H1 (cell line): ENCODE measurements around the gene RUNX1. TPM values are rescaled to one million over a fixed set of nuclear protein-coding genes. Genes with fewer than 3 reads are reported as not detected.

ENCODE experiments used
- CTCF ChIA-PET: fragments of 300-600 bp; sonication (Branson Sonifier 250); formaldehyde crosslinking; loops from one replicate; lab custom pipeline; 2021; ENCODE audit not compliant: partially characterized antibody; lab: Charles Lee
- POLR2A ChIA-PET: fragments of 300-600 bp; sonication (Branson Sonifier 250); formaldehyde crosslinking; loops from one replicate; lab custom pipeline; 2021; ENCODE audit warnings: inconsistent platforms; ENCODE audit not compliant: partially characterized antibody; lab: Charles Lee
- DNase-seq, 2 experiments: peaks; one replicate each; pipeline versions ENCODE4 v3.0.0 to v3.0.0-alpha.2; 2010 to 2022; ENCODE audit warnings: low spot score in 2 of 2, low read depth in 1 of 2, mixed read lengths in 1 of 2
- FAIRE-seq: peaks from 2 replicates; lab custom pipeline; 2011; peaks lifted over from hg19 to GRCh38; lab: Jason Lieb, UNC
- H2AFZ ChIP-seq: 2 replicates; pipeline ENCODE4 v1.8.1; 2012; ENCODE audit warnings: low read length, inconsistent platforms
- H2AK5ac ChIP-seq: 2 replicates; pipeline ENCODE4 v1.6.1; 2013; ENCODE audit warnings: low read depth, low read length
- H2BK120ac ChIP-seq: replicated peaks from 2 replicates; pipeline ENCODE3; 2013; ENCODE audit warnings: low read depth, low read length, inconsistent platforms
- H2BK12ac ChIP-seq: 2 replicates; pipeline ENCODE4 v1.6.1; 2013; ENCODE audit warnings: low read depth, low read length
- H2BK15ac ChIP-seq: 2 replicates; pipeline ENCODE4 v1.6.1; 2013; ENCODE audit warnings: low read length
- H2BK20ac ChIP-seq: 2 replicates; pipeline ENCODE4 v1.6.1; 2013; ENCODE audit warnings: low read length
- H2BK5ac ChIP-seq: 2 replicates; pipeline ENCODE4 v1.6.1; 2013; ENCODE audit warnings: low read depth, low read length
- H3K14ac ChIP-seq: 2 replicates; pipeline ENCODE4 v1.6.1; 2013; ENCODE audit warnings: inconsistent platforms; ENCODE audit not compliant: insufficient read length
- H3K18ac ChIP-seq: 2 replicates; pipeline ENCODE4 v1.6.1; 2013; ENCODE audit warnings: low read length; ENCODE audit errors: extremely low read depth
- H3K23ac ChIP-seq: 2 replicates; pipeline ENCODE4 v1.6.1; 2013; ENCODE audit warnings: inconsistent platforms; ENCODE audit not compliant: insufficient read length
- H3K23me2 ChIP-seq: 2 replicates; pipeline ENCODE4 v1.6.1; 2013; ENCODE audit warnings: low read depth, low read length
- H3K27ac ChIP-seq: 2 replicates; pipeline ENCODE4 v1.6.1; 2011; ENCODE audit warnings: low read depth, low read length, inconsistent platforms
- H3K27me3 ChIP-seq, 4 experiments: replicated peaks in 1 of 4; 1 replicate in 1 of 4; 2 replicates in 3 of 4; pipeline versions ENCODE4 v1.6.1 to v1.8.1; 2011 to 2013; ENCODE audit warnings: low read length in 3 of 4, mild to moderate bottlenecking in 3 of 4, inconsistent platforms in 2 of 4, mixed read lengths in 2 of 4, moderate library complexity in 1 of 4; ENCODE audit not compliant: control insufficient read depth in 3 of 4, insufficient read depth in 3 of 4; ENCODE audit errors: extremely low read depth in 1 of 4
- H3K36me3 ChIP-seq, 4 experiments: 2 replicates each; pipeline versions ENCODE4 v1.6.1 to v1.8.1; 2011 to 2013; ENCODE audit warnings: mild to moderate bottlenecking in 4 of 4, low read length in 3 of 4, moderate library complexity in 2 of 4, control low read depth in 1 of 4, inconsistent platforms in 1 of 4; ENCODE audit not compliant: insufficient read depth in 4 of 4, control insufficient read depth in 2 of 4
- H3K4ac ChIP-seq: replicated peaks from 2 replicates; pipeline ENCODE3; 2013; ENCODE audit warnings: low read length, low read depth, mixed read lengths, inconsistent platforms; ENCODE audit not compliant: insufficient read length
- H3K4me1 ChIP-seq, 4 experiments: replicated peaks in 1 of 4; 1 replicate in 1 of 4; 2 replicates in 3 of 4; pipeline versions ENCODE4 v1.6.1 to v1.8.1; 2011 to 2013; ENCODE audit warnings: low read length in 3 of 4, inconsistent platforms in 2 of 4, mixed read lengths in 1 of 4; ENCODE audit not compliant: insufficient read depth in 4 of 4, control insufficient read depth in 3 of 4
- H3K4me2 ChIP-seq, 2 experiments: 2 replicates each; pipeline versions ENCODE4 v1.6.1 to v1.8.1; 2011 to 2013; ENCODE audit warnings: low read depth in 2 of 2, low read length in 2 of 2, control low read depth in 1 of 2, inconsistent platforms in 1 of 2, mild to moderate bottlenecking in 1 of 2; ENCODE audit not compliant: insufficient read depth in 1 of 2
- H3K4me3 ChIP-seq, 4 experiments: fragments of 200-600, 300-600 bp in 1 of 4; sonication (generic), shearing (Covaris generic), sonication (Bioruptor Twin) in 1 of 4; 2 replicates each; pipeline versions ENCODE4 v1.5.1 to v1.8.1; 2011 to 2016; ENCODE audit warnings: low read length in 4 of 4, low read depth in 3 of 4, control low read depth in 2 of 4, inconsistent platforms in 2 of 4, mild to moderate bottlenecking in 2 of 4, mixed read lengths in 1 of 4, moderate library complexity in 1 of 4; ENCODE audit not compliant: insufficient read depth in 2 of 4; ENCODE audit errors: extremely low read depth in 1 of 4
- H3K56ac ChIP-seq: replicated peaks from 2 replicates; pipeline ENCODE3; 2013; ENCODE audit warnings: low read depth, mild to moderate bottlenecking, mixed read lengths, low read length, inconsistent platforms; ENCODE audit not compliant: insufficient read length
- H3K79me1 ChIP-seq: 2 replicates; pipeline ENCODE4 v1.6.1; 2013; ENCODE audit warnings: low read depth, low read length, control low read depth
- H3K79me2 ChIP-seq, 2 experiments: 2 replicates each; pipeline versions ENCODE4 v1.6.1 to v1.8.1; 2012 to 2013; ENCODE audit warnings: low read length in 2 of 2, mild to moderate bottlenecking in 2 of 2, inconsistent platforms in 1 of 2; ENCODE audit not compliant: insufficient read depth in 2 of 2, control insufficient read depth in 1 of 2
- H3K9ac ChIP-seq, 4 experiments: replicated peaks in 1 of 4; 1 replicate in 1 of 4; 2 replicates in 3 of 4; pipeline versions ENCODE4 v1.6.1 to v1.8.1; 2011 to 2013; ENCODE audit warnings: low read depth in 3 of 4, low read length in 3 of 4, control low read depth in 2 of 4, mild to moderate bottlenecking in 2 of 4, moderate library complexity in 2 of 4, inconsistent platforms in 1 of 4; ENCODE audit errors: extremely low read depth in 1 of 4
- H3K9me3 ChIP-seq, 2 experiments: 2 replicates each; pipeline versions ENCODE4 v1.6.1 to v1.8.1; 2012 to 2013; ENCODE audit warnings: mild to moderate bottlenecking in 2 of 2, moderate library complexity in 2 of 2, control low read depth in 1 of 2, inconsistent platforms in 1 of 2, low read depth in 1 of 2, low read length in 1 of 2, mixed read lengths in 1 of 2; ENCODE audit not compliant: insufficient read depth in 2 of 2
- H4K20me1 ChIP-seq, 2 experiments: replicated peaks in 1 of 2; 2 replicates each; pipeline versions ENCODE3 to v1.8.1; 2011 to 2013; ENCODE audit warnings: inconsistent platforms in 2 of 2, low read length in 2 of 2, mild to moderate bottlenecking in 1 of 2; ENCODE audit not compliant: insufficient read depth in 2 of 2, control insufficient read depth in 1 of 2
- H4K5ac ChIP-seq: 2 replicates; pipeline ENCODE4 v1.6.1; 2013; ENCODE audit warnings: low read length, low read depth, mixed read lengths, inconsistent platforms; ENCODE audit not compliant: insufficient read length
- H4K8ac ChIP-seq: 2 replicates; pipeline ENCODE4 v1.8.0; 2013; ENCODE audit warnings: mild to moderate bottlenecking, moderate library complexity, low read length, inconsistent platforms; ENCODE audit not compliant: insufficient read depth; ENCODE audit errors: extremely low read depth
- H4K91ac ChIP-seq: replicated peaks from 2 replicates; pipeline ENCODE3; 2013; ENCODE audit warnings: low read length, mixed read lengths, inconsistent platforms; ENCODE audit not compliant: insufficient read length
- CBX5 ChIP-seq: fragments of 300-800, 300-1000 bp; sonication (generic); IDR thresholded peaks from 2 replicates; pipeline ENCODE4 v1.7.1; 2016; ENCODE audit warnings: antibody characterized with exemption, low read length, low read depth
- EGR1 ChIP-seq: IDR thresholded peaks from 2 replicates; pipeline ENCODE4 v1.6.1; 2011; ENCODE audit warnings: low read depth, low read length, borderline replicate concordance
- EP300 ChIP-seq, 2 experiments: IDR thresholded peaks; 1 replicate in 1 of 2; 2 replicates in 1 of 2; pipeline ENCODE4 v1.6.1; 2011 to 2012; ENCODE audit warnings: low read depth in 2 of 2, low read length in 2 of 2, mild to moderate bottlenecking in 2 of 2, borderline replicate concordance in 1 of 2, inconsistent platforms in 1 of 2, moderate library complexity in 1 of 2
- FOSL1 ChIP-seq: IDR thresholded peaks from 2 replicates; pipeline ENCODE4 v1.6.1; 2011; ENCODE audit warnings: mild to moderate bottlenecking, low read depth, low read length, moderate library complexity; ENCODE audit not compliant: insufficient read depth
- HDAC6 ChIP-seq: IDR thresholded peaks from one replicate; pipeline ENCODE4 v1.7.1; 2012; ENCODE audit warnings: low read depth, mild to moderate bottlenecking, inconsistent platforms, low read length, moderate library complexity
- KDM4A ChIP-seq: IDR thresholded peaks from one replicate; pipeline ENCODE4 v1.7.1; 2012; ENCODE audit warnings: low read depth, mild to moderate bottlenecking, moderate library complexity, low read length, inconsistent platforms; ENCODE audit not compliant: severe bottlenecking
- MAFK ChIP-seq: IDR thresholded peaks from 2 replicates; pipeline ENCODE4 v1.6.1; 2012; ENCODE audit warnings: low read depth, mild to moderate bottlenecking, improper control_type of control experiment, low read length
- RNF2 ChIP-seq: fragments of 200-900, 300-1000 bp; sonication (generic); IDR thresholded peaks from 2 replicates; pipeline ENCODE4 v1.7.1; 2016; ENCODE audit warnings: borderline replicate concordance, low read depth, mild to moderate bottlenecking, antibody characterized with exemption, low read length; ENCODE audit not compliant: poor library complexity, severe bottlenecking; ENCODE audit errors: missing control alignments
- RXRA ChIP-seq: IDR thresholded peaks from 2 replicates; pipeline ENCODE4 v1.6.1; 2011; ENCODE audit warnings: low read depth, mild to moderate bottlenecking, low read length, moderate library complexity; ENCODE audit not compliant: insufficient read depth
- TBP ChIP-seq: IDR thresholded peaks from 2 replicates; pipeline ENCODE4 v1.6.1; 2011; ENCODE audit warnings: low read depth, low read length, improper control_type of control experiment
- ZNF274 ChIP-seq: IDR thresholded peaks from 2 replicates; pipeline ENCODE4 v1.7.0; 2012; ENCODE audit warnings: low read length, borderline replicate concordance; ENCODE audit errors: extremely low read depth
- WGBS, 2 experiments: shearing (Covaris generic) in 1 of 2; methylation state at CpG; one replicate each; pipeline versions ENCODE4 v1.1.6 to v1.1.7; 2013 to 2015; ENCODE audit warnings: low lambda C conversion rate in 2 of 2, mixed read lengths in 2 of 2, inconsistent platforms in 1 of 2, low coverage in 1 of 2, missing lambda C conversion rate in 1 of 2; ENCODE audit not compliant: insufficient replicate concordance in 2 of 2, insufficient coverage in 1 of 2, insufficient read length in 1 of 2; ENCODE audit errors: extremely low coverage in 1 of 2, missing lambda C conversion rate in 1 of 2; 5-methylcytosine and 5-hydroxymethylcytosine counted together
- polyA plus RNA-seq, 7 experiments: library from polyadenylated mRNA; depleted of rRNA in 3 of 7; stranded (reverse) in 5 of 7; unstranded in 2 of 7; fragments of >200 nt in 5 of 7; fragments of 200-250 nt in 2 of 7; gene quantifications; 1 replicate in 5 of 7; 2 replicates in 1 of 7; 4 replicates in 1 of 7; pipeline versions ENCODE4 v1.2.1 to v1.2.3, GENCODE V29; 2011 to 2013; ENCODE audit warnings: missing spikeins in 2 of 7, mixed read lengths in 2 of 7
- total RNA-seq: library from RNA; stranded (reverse); fragmentation: NEBNext Ultra II Directional; extraction: Animal tissue kit (Norgen Biotek cat#: 25700); gene quantifications from 2 replicates; pipeline ENCODE4 v1.2.1, GENCODE V29; 2021

RUNX1 gene
- total and polyA plus RNA-seq, 2 of the 8 experiments (the other 6 are each of a cell fraction or from before 2014, with no cell fraction given): 0.20 to 0.60 TPM

GRCh38 chr21:34827445-34828235 lies 221.5 kb downstream of the RUNX1 start:
- Histone ChIP-seq H3K56ac (no peak overlapping the region), H3K79me2 (no peaks in the 10 kb centered on the region), H2BK15ac (no peak overlapping the region), H3K4me3 (no peak overlapping the region), H2BK120ac (no peak overlapping the region), H4K20me1 (no peaks in the 10 kb centered on the region), H4K5ac (no peak overlapping the region), H3K4ac (no peak overlapping the region), H3K27me3 (no peaks in the 10 kb centered on the region), H3K9ac (no peak overlapping the region), H3K9me3 (no peaks in the 10 kb centered on the region), H2BK5ac (no peak overlapping the region), H3K18ac (no peak overlapping the region), H2AFZ (no peak overlapping the region), H3K4me2 (no peak overlapping the region), H4K8ac (no peak overlapping the region), H3K23ac (no peak overlapping the region), H3K14ac (no peak overlapping the region), H3K4me1 (no peaks in the 10 kb centered on the region; a peak in 2 of 7 replicates), H3K36me3 (no peaks in the 10 kb centered on the region), H4K91ac (no peak overlapping the region), H2AK5ac (no peak overlapping the region), H3K27ac (no peak overlapping the region), H2BK12ac (peak overlapping the region; percentile 42; the same call in 1 of the 2 replicates), H2BK20ac (no peak overlapping the region), H3K23me2 (no peaks in the 10 kb centered on the region), H3K79me1 (no peaks in the 10 kb centered on the region)
- no peak for FAIRE-seq
- POLR2A ChIA-PET: no interaction called here
- no peak for DNase-seq
- CTCF ChIA-PET: interaction anchor here (1.3 kb wide), 1 partner anchor 30 kb away, joined by 5 read pairs; no protein-coding TSS in a partner anchor
- 95% methylated on average over 5 of the region's 5 CpGs; no CpG with 5 or more reads in 1 of the 2 experiments for WGBS, 2 experiments
- no peak for TF ChIP-seq EGR1
- no peak for TF ChIP-seq RXRA
- no peak for TF ChIP-seq MAFK
- TF ChIP-seq ZNF274: no peak
- no peak for TF ChIP-seq FOSL1
- no peak for TF ChIP-seq HDAC6
- TF ChIP-seq TBP: no peak
- TF ChIP-seq RNF2: no peak
- TF ChIP-seq EP300 (IDR thresholded peaks at IDR 0.05; ENCODE audit: borderline replicate concordance in 1 of 2, low read depth in 2 of 2, low read length in 2 of 2): no peak
- no peak for TF ChIP-seq CBX5
- TF ChIP-seq KDM4A: no peak
